GM12892 (cell line): ENCODE measurements around the gene KRTAP9-1.

Source experiments
- POLR2A ChIP-seq: IDR thresholded peaks from 2 replicates; pipeline ENCODE4 v1.6.1; 2011; ENCODE audit warnings: low read depth, low read length, control low read depth
- POLR2AphosphoS5 ChIP-seq: IDR thresholded peaks from 2 replicates; pipeline ENCODE4 v1.6.1; 2011; ENCODE audit warnings: low read depth, low read length, control low read depth

GRCh38 chr17:41144846-41145245, 44.8 kb upstream of the KRTAP9-1 start:
- TF ChIP-seq POLR2AphosphoS5 = no peak
- no peak for TF ChIP-seq POLR2A
